Measurements from ENCODE around the gene ZNF444. TPM values are rescaled to one million over a fixed set of nuclear protein-coding genes. Genes with fewer than 3 reads are reported as not detected.

The ZNF444 gene
- total and polyA plus RNA-seq, 2 of the 4 experiments (the other 2 are of a cell fraction): 2.5 to 20.3 TPM

- Histone ChIP-seq H4K5ac (ENCODE audit: low read depth, low read length) (peak within 1 kb of the TSS; percentile 96), H2BK20ac (ENCODE audit: low read depth, low read length) (0 out of 2 replicates have a peak within 1 kb of the TSS, but pooled peaks have one; percentile 40), H3K9me1 (ENCODE audit: insufficient read depth, low read length) (peaks cover 17% of the 10 kb centered on the region), H3K4me2 (ENCODE audit: low read depth, low read length) (peak within 1 kb of the TSS; percentile 88), H3K18ac (ENCODE audit: low read depth, low read length) (peak within 1 kb of the TSS; percentile 43), H2AK9ac (replicated peaks; ENCODE audit: low read depth, low read length, poor library complexity) (peak within 1 kb of the TSS; percentile 100), H2AK5ac (ENCODE audit: low read depth, low read length) (peak within 1 kb of the TSS; percentile 96), H3K4ac (ENCODE audit: low read depth, low read length) (peak within 1 kb of the TSS; percentile 86), H2AFZ (replicated peaks; ENCODE audit: low read length, poor library complexity) (peak within 1 kb of the TSS; percentile 94), H2BK5ac (ENCODE audit: low read depth, low read length, poor library complexity, severe bottlenecking) (peak within 1 kb of the TSS; percentile 92), H3K4me1 (ENCODE audit: control insufficient read depth, insufficient read depth, low read length) (peaks cover 15% of the 10 kb centered on the region), H4K91ac (ENCODE audit: insufficient read depth, low read depth, low read length) (peak within 1 kb of the TSS; percentile 91), H3K9me3 (ENCODE audit: control insufficient read depth, insufficient read depth, low read length) (no peaks in the 10 kb centered on the region), H3K27ac (ENCODE audit: insufficient read depth, low read length) (peak within 1 kb of the TSS; percentile 99), H3K23ac (ENCODE audit: low read depth, low read length) (peak within 1 kb of the TSS; percentile 65), H3K79me1 (ENCODE audit: low read depth in 1 of 2, low read length in 2 of 2) (peaks cover 0 to 29% of the 10 kb centered on the region in 2 experiments; a peak in 2 of 4 replicates), H2BK120ac (ENCODE audit: low read depth, low read length) (peak within 1 kb of the TSS; percentile 53), H4K8ac (ENCODE audit: low read depth in 2 of 2, low read length in 2 of 2) (peak within 1 kb of the TSS; percentile 95 to 99), H3K27me3 (ENCODE audit: control insufficient read depth, insufficient read depth, low read length) (no peaks in the 10 kb centered on the region), H4K20me1 (ENCODE audit: insufficient read depth, low read length) (peaks cover 40% of the 10 kb centered on the region), H3K4me3 (ENCODE audit: insufficient read depth, low read depth, low read length) (peak within 1 kb of the TSS; percentile 89), H3K9ac (ENCODE audit: low read depth, low read length) (peak within 1 kb of the TSS; percentile 97), H2BK15ac (ENCODE audit: low read depth, low read length) (no peak within 1 kb of the TSS), H3K36me3 (ENCODE audit: control insufficient read depth, insufficient read depth, low read length) (peaks cover 7% of the 10 kb centered on the region; the same call in 1 of the 2 replicates), H3K14ac (replicated peaks; ENCODE audit: low read depth, low read length) (peak within 1 kb of the TSS; percentile 91), H3K56ac (ENCODE audit: extremely low read depth, insufficient read depth, low read length) (peak within 1 kb of the TSS; percentile 80)
- WGBS, 2 experiments (ENCODE audit: extremely low coverage in 2 of 2, insufficient read length in 1 of 2): 0% methylated on average over 13 of the region's 74 CpGs; no CpG with 5 or more reads in 1 of the 2 experiments
- POLR2A ChIA-PET (ENCODE audit: unreplicated experiment): interaction anchor here (0.5 to 1.4 kb wide), 4 partner anchors 13 to 1911 kb away, joined by 3 to 8 read pairs (median 6); partner anchors contain the start of gene ZNF444
- dilution Hi-C loops (cut with HindIII; ENCODE audit: low sequenced_read_pairs, unreplicated experiment) (no loop called here), intact Hi-C loops (cut with micrococcal nuclease) (loop anchor here (2.0 kb wide), 2 partner anchors 19 to 41 kb away; partner anchors contain the start of gene ZNF444), in situ Hi-C loops (cut with MboI; ENCODE audit: low sequenced_read_pairs) (no loop called here)
- TF ChIP-seq USF2 (IDR thresholded peaks at IDR 0.05; ENCODE audit: low read depth, low read length) (no peak), CTCF (conservative IDR thresholded peaks at IDR 0.05; ENCODE audit: low read depth, low read length) (0 out of 2 replicates have a peak, but pooled peaks have one; percentile 1), MXI1 (IDR thresholded peaks at IDR 0.05; ENCODE audit: borderline replicate concordance, low read depth, low read length) (peak; percentile 33; the same call in 1 of the 2 replicates), RAD21 (IDR thresholded peaks at IDR 0.05; ENCODE audit: low read length) (0 out of 2 replicates have a peak, but pooled peaks have one; percentile 2), MAZ (IDR thresholded peaks at IDR 0.05; ENCODE audit: borderline replicate concordance, low read depth, low read length) (peak; percentile 93), POLR2A (IDR thresholded peaks at IDR 0.05; ENCODE audit: low read depth, low read length) (peak; percentile 65)
- CTCF ChIA-PET: no interaction called here
- ATAC-seq (ENCODE audit: low read depth) (peak; percentile 85), DNase-seq (peak; percentile 96)
- BruUV-seq (replicated peaks): no TSS peak
Observed at GRCh38 chr19:56121180-56122167, 19.6 kb upstream of the ZNF444 start, which contains the start of gene ZNF787. Gene ZNF787, minus strand, starts transcription at chr19:56121295. Its CDS starts 18,078 bp downstream, at chr19:56103217.
